Measurements from ENCODE around the gene TAS2R42. TPM values are rescaled to one million over a fixed set of nuclear protein-coding genes. Genes with fewer than 3 reads are reported as not detected.

Gene TAS2R42
- polyA plus RNA-seq, 1 donor from 2014 or later: not detected

DNA sequence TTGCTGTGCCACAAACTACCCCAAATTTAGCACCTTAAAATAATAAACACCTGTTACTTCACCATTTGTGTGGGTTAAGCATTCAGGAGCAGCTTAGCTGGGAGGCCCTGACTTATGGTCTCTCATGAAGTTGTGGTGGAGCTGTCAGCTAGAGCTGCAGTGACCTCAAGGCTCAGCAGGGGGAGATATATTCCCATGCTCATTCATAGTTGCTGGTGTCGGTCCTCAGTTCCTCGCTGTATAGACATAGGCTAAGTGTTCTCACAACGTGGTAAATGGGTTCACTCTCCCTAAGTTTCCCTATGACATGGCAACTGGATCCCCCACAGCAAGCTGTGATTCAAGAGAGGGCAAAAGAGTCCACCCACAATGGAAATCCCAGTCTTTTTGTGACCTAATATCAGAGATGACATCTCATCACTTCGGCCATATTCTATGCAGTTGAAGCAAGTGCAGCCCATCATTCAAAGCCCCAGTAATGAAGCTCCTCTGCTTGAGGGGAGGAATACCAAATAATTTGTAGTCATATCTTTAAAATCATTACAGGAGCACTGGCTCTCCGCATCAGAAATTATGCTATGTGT, 41.7 kb upstream of the TAS2R42 start:
- peak; percentile 21 for TF ChIP-seq SMC3 (conservative IDR thresholded peaks at IDR 0.05; ENCODE audit: poor library complexity)
- no peak for TF ChIP-seq RAD21 (conservative IDR thresholded peaks at IDR 0.05)
- H3F3A ChIP-seq (ENCODE audit: insufficient read depth, low read length, poor library complexity, severe bottlenecking): no peaks in the 10 kb centered on the region
- H2AFZ ChIP-seq (ENCODE audit: low read depth, low read length): no peak overlapping the region
- H3K9ac ChIP-seq (ENCODE audit: low read length): no peak overlapping the region
- H3K27me3 ChIP-seq (ENCODE audit: insufficient read depth, low read depth, low read length): no peaks in the 10 kb centered on the region
- no peaks in the 10 kb centered on the region for H3K9me2 ChIP-seq (ENCODE audit: insufficient read depth, low read length)
- H4K20me1 ChIP-seq (ENCODE audit: insufficient read depth): no peaks in the 10 kb centered on the region
- H3K27ac ChIP-seq (ENCODE audit: low read length): no peak overlapping the region
- no peak overlapping the region for H3K4me3 ChIP-seq (ENCODE audit: low read length)
- H3K9me3 ChIP-seq (ENCODE audit: low read length): no peaks in the 10 kb centered on the region
- H3K79me2 ChIP-seq (replicated peaks; ENCODE audit: insufficient read depth, low read length): no peaks in the 10 kb centered on the region
- H3K4me2 ChIP-seq (ENCODE audit: low read length): no peak overlapping the region
- H3K36me3 ChIP-seq (ENCODE audit: insufficient read depth, low read length): no peaks in the 10 kb centered on the region

DNA sequence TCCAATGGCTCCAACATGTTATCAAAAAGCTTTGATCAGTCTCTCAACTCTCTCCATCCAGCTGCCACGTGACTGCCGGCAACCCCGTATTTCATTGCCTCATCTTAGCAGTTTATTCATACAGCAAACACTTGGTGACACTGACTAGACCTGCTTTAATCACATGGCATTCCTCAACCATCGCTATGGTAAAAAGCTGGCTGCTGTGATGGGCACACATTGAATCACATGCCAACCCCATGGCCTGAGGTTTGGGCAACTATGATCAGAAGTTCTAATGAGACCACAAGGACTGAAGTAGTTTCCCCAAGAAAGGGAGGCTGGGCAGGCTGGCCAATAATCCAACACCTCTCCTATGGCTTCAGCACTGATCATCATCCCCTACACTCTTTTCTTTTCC, 40.6 kb upstream of the TAS2R42 start:
- Histone ChIP-seq H3F3A (ENCODE audit: insufficient read depth, low read length, poor library complexity, severe bottlenecking) (no peaks in the 10 kb centered on the region), H3K27me3 (ENCODE audit: insufficient read depth, low read depth, low read length) (no peaks in the 10 kb centered on the region), H3K4me2 (ENCODE audit: low read length) (no peak overlapping the region), H3K27ac (ENCODE audit: low read length) (no peak overlapping the region), H3K4me3 (ENCODE audit: low read length) (no peak overlapping the region), H4K20me1 (ENCODE audit: insufficient read depth) (no peaks in the 10 kb centered on the region), H2AFZ (ENCODE audit: low read depth, low read length) (no peak overlapping the region), H3K36me3 (ENCODE audit: insufficient read depth, low read length) (no peaks in the 10 kb centered on the region), H3K79me2 (replicated peaks; ENCODE audit: insufficient read depth, low read length) (no peaks in the 10 kb centered on the region), H3K9ac (ENCODE audit: low read length) (no peak overlapping the region), H3K9me3 (ENCODE audit: low read length) (no peaks in the 10 kb centered on the region), H3K9me2 (ENCODE audit: insufficient read depth, low read length) (no peaks in the 10 kb centered on the region)
- TF ChIP-seq SMC3 (conservative IDR thresholded peaks at IDR 0.05; ENCODE audit: poor library complexity): no peak
- no peak for TF ChIP-seq EP300 (conservative IDR thresholded peaks at IDR 0.05; ENCODE audit: poor library complexity, severe bottlenecking)

- no peak overlapping the region for H2AFZ ChIP-seq (ENCODE audit: low read depth, low read length)
- no peak overlapping the region for H3K4me3 ChIP-seq (ENCODE audit: low read length)
- peaks cover 3% of the 10 kb centered on the region for H3K9me3 ChIP-seq (ENCODE audit: low read length)
- no peak for TF ChIP-seq POLR2AphosphoS5 (IDR thresholded peaks at IDR 0.05)
- TF ChIP-seq TAF1 (IDR thresholded peaks at IDR 0.05; ENCODE audit: low read depth): no peak
- TF ChIP-seq EP300 (conservative IDR thresholded peaks at IDR 0.05; ENCODE audit: poor library complexity, severe bottlenecking): no peak
- peak; percentile 22 for TF ChIP-seq CTCF (IDR thresholded peaks at IDR 0.05; ENCODE audit: poor library complexity, severe bottlenecking)
- peak; percentile 50 for TF ChIP-seq REST (IDR thresholded peaks at IDR 0.05; ENCODE audit: borderline replicate concordance)
- TF ChIP-seq RAD21 (conservative IDR thresholded peaks at IDR 0.05): no peak
- TF ChIP-seq MXI1 (conservative IDR thresholded peaks at IDR 0.05; ENCODE audit: poor library complexity, severe bottlenecking): no peak
- no peak for TF ChIP-seq SMC3 (conservative IDR thresholded peaks at IDR 0.05; ENCODE audit: poor library complexity)
- TF ChIP-seq EZH2 (IDR thresholded peaks at IDR 0.05; ENCODE audit: borderline replicate concordance, insufficient read depth, low read length, poor library complexity, severe bottlenecking): no peak
- H3K9ac ChIP-seq (ENCODE audit: low read length): no peak overlapping the region
- no peaks in the 10 kb centered on the region for H3F3A ChIP-seq (ENCODE audit: insufficient read depth, low read length, poor library complexity, severe bottlenecking)
- H3K36me3 ChIP-seq (ENCODE audit: insufficient read depth, low read length): no peaks in the 10 kb centered on the region
- no peak overlapping the region for H3K27ac ChIP-seq (ENCODE audit: low read length)
- H3K27me3 ChIP-seq (ENCODE audit: insufficient read depth, low read depth, low read length): no peaks in the 10 kb centered on the region
- no peaks in the 10 kb centered on the region for H3K79me2 ChIP-seq (replicated peaks; ENCODE audit: insufficient read depth, low read length)
- H3K9me2 ChIP-seq (ENCODE audit: insufficient read depth, low read length): no peaks in the 10 kb centered on the region
- no peak overlapping the region for H3K4me2 ChIP-seq (ENCODE audit: low read length)
- no peaks in the 10 kb centered on the region for H4K20me1 ChIP-seq (ENCODE audit: insufficient read depth)
These were observed 22.4 kb upstream of the TAS2R42 start for GRCh38 chr12:11209113-11209512.

Data from neural cell (in vitro differentiated cells).